HepG2 (cell line): Measurements from ENCODE around the gene GSTA5. TPM values are rescaled to one million over a fixed set of nuclear protein-coding genes. Genes with fewer than 3 reads are reported as not detected.

Source experiments
- ATAC-seq: fragments of 200-7000 bp; cut with Tn5 transposase; 3 replicates; pipeline ENCODE4 v1.9.1; 2020; ENCODE audit warnings: mild to moderate bottlenecking, moderate library complexity
- BruUV-seq: library from RNA; stranded (reverse); fragments of 400-500 nt; replicated peaks from 2 replicates; lab custom pipeline; 2021; lab: Mats Ljungman, UMichigan
- CTCF ChIA-PET: fragments of 300-600 bp; formaldehyde crosslinking; extraction: SDS; loops from one replicate; lab custom pipeline; 2021; ENCODE audit warnings: low total read pairs, inconsistent platforms, low intra/inter-chr PET ratio; lab: Yijun Ruan, JAX
- POLR2A ChIA-PET: fragments of 350-600 bp; sonication (Branson Sonifier 250); formaldehyde crosslinking; loops from one replicate; lab custom pipeline; 2020; ENCODE audit warnings: antibody characterized with exemption, inconsistent platforms; lab: Yijun Ruan, JAX
- DNase-seq: peaks from one replicate; pipeline ENCODE4 v3.0.0-alpha.2; 2015; ENCODE audit warnings: low spot score
- FAIRE-seq: peaks from 3 replicates; lab custom pipeline; 2011; peaks lifted over from hg19 to GRCh38; lab: Jason Lieb, UNC
- H2AFZ ChIP-seq: one replicate; pipeline ENCODE4 v1.6.1; 2011; ENCODE audit warnings: low read length, inconsistent platforms
- H3K27ac ChIP-seq: fragments of 300-600 bp; 3 replicates; pipeline ENCODE4 v1.8.0; 2011; ENCODE audit warnings: mixed run types, mild to moderate bottlenecking, mixed read lengths, low read length, inconsistent platforms; ENCODE audit not compliant: insufficient read depth; ENCODE audit errors: extremely low read length
- H3K27me3 ChIP-seq, 2 experiments: fragments of 200-600 bp in 1 of 2; 2 replicates in 1 of 2; 3 replicates in 1 of 2; pipeline versions ENCODE4 v1.6.0 to v1.8.0; 2011; ENCODE audit warnings: low read length in 2 of 2, mild to moderate bottlenecking in 2 of 2, moderate library complexity in 2 of 2, inconsistent platforms in 1 of 2; ENCODE audit not compliant: insufficient read depth in 2 of 2, control insufficient read depth in 1 of 2
- H3K36me3 ChIP-seq, 2 experiments: fragments of 200-600 bp in 1 of 2; replicated peaks in 1 of 2; 2 replicates in 1 of 2; 3 replicates in 1 of 2; pipeline versions ENCODE4 v1.5.1 to v1.8.0; 2011; ENCODE audit warnings: low read length in 2 of 2, inconsistent platforms in 1 of 2; ENCODE audit not compliant: insufficient read depth in 2 of 2, control insufficient read depth in 1 of 2
- H3K4me1 ChIP-seq: 2 replicates; pipeline ENCODE4 v1.5.1; 2012; ENCODE audit warnings: low read length, inconsistent platforms; ENCODE audit not compliant: insufficient read depth
- H3K4me2 ChIP-seq: 2 replicates; pipeline ENCODE4 v1.6.0; 2011; ENCODE audit warnings: low read depth, low read length, inconsistent platforms
- H3K4me3 ChIP-seq, 3 experiments: fragments of 200-600 bp in 1 of 3; sonication (generic), shearing (Covaris generic) in 1 of 3; replicated peaks in 1 of 3; 2 replicates each; pipeline ENCODE4 v1.5.1; 2011 to 2016; ENCODE audit warnings: low read length in 3 of 3, inconsistent platforms in 2 of 3, low read depth in 2 of 3, mild to moderate bottlenecking in 2 of 3, control low read depth in 1 of 3, mixed read lengths in 1 of 3; ENCODE audit not compliant: insufficient read depth in 1 of 3
- H3K79me2 ChIP-seq: one replicate; pipeline ENCODE4 v1.6.1; 2011; ENCODE audit warnings: low read length, inconsistent platforms; ENCODE audit not compliant: insufficient read depth
- H3K9ac ChIP-seq: 2 replicates; pipeline ENCODE4 v1.6.0; 2011; ENCODE audit warnings: mild to moderate bottlenecking, low read depth, low read length, inconsistent platforms; ENCODE audit not compliant: insufficient read depth
- H3K9me3 ChIP-seq: 2 replicates; pipeline ENCODE4 v1.5.1; 2012; ENCODE audit warnings: mild to moderate bottlenecking, low read length
- H4K20me1 ChIP-seq: 2 replicates; pipeline ENCODE4 v1.6.0; 2011; ENCODE audit warnings: inconsistent platforms, mild to moderate bottlenecking, low read length, moderate library complexity; ENCODE audit not compliant: insufficient read depth
- GATA4 ChIP-seq: sonication (generic); IDR thresholded peaks from 2 replicates; pipeline ENCODE4 v1.6.1; 2016; ENCODE audit warnings: antibody characterized with exemption, low read depth, borderline replicate concordance
- KMT2A ChIP-seq: sonication (generic); formaldehyde crosslinking; IDR thresholded peaks from 2 replicates; pipeline ENCODE4 v1.4.0; 2020; ENCODE audit warnings: missing genetic modification reagents
- MAFG ChIP-seq: sonication (generic); formaldehyde crosslinking; IDR thresholded peaks from 2 replicates; pipeline ENCODE4 v1.5.1; 2020; ENCODE audit warnings: mild to moderate bottlenecking, missing genetic modification reagents
- PITX1 ChIP-seq: sonication (generic); formaldehyde crosslinking; IDR thresholded peaks from 2 replicates; pipeline ENCODE4 v1.5.1; 2020; ENCODE audit warnings: mild to moderate bottlenecking, missing genetic modification reagents
- RFX5 ChIP-seq: IDR thresholded peaks from 2 replicates; pipeline ENCODE4 v1.6.1; 2011; ENCODE audit warnings: low read depth, low read length, improper control_type of control experiment
- SIN3A ChIP-seq: IDR thresholded peaks from 2 replicates; pipeline ENCODE4 v1.6.1; 2011; ENCODE audit warnings: low read depth, mild to moderate bottlenecking, control low read depth, low read length, borderline replicate concordance
- SIX1 ChIP-seq: sonication (generic); formaldehyde crosslinking; IDR thresholded peaks from 2 replicates; pipeline ENCODE4 v1.4.0; 2020; ENCODE audit warnings: missing genetic modification reagents, borderline replicate concordance
- SMAD9 ChIP-seq: sonication (generic); formaldehyde crosslinking; IDR thresholded peaks from 2 replicates; pipeline ENCODE4 v1.5.1; 2020; ENCODE audit warnings: mild to moderate bottlenecking, missing genetic modification reagents
- SMARCC2 ChIP-seq: fragments of 450-650 bp; IDR thresholded peaks from 2 replicates; pipeline ENCODE4 v1.6.1; 2017; ENCODE audit warnings: antibody characterized with exemption, mild to moderate bottlenecking
- STAT5B ChIP-seq: sonication (generic); formaldehyde crosslinking; IDR thresholded peaks from 2 replicates; pipeline ENCODE4 v1.4.0; 2020; ENCODE audit warnings: missing genetic modification reagents
- SUZ12 ChIP-seq: fragments of 150-350 bp; IDR thresholded peaks from 2 replicates; pipeline ENCODE4 v1.6.1; 2014; ENCODE audit warnings: low read depth, low read length
- ZNF251 ChIP-seq: sonication (generic); formaldehyde crosslinking; IDR thresholded peaks from 2 replicates; pipeline ENCODE4 v1.9.0; 2021; ENCODE audit warnings: mild to moderate bottlenecking, missing genetic modification reagents
- ZNF280D ChIP-seq: sonication (generic); formaldehyde crosslinking; IDR thresholded peaks from 2 replicates; pipeline ENCODE4 v1.5.1; 2020; ENCODE audit warnings: mild to moderate bottlenecking, missing genetic modification reagents
- ZNF281 ChIP-seq: sonication (generic); formaldehyde crosslinking; IDR thresholded peaks from 2 replicates; pipeline ENCODE4 v1.4.0; 2020; ENCODE audit warnings: missing genetic modification reagents, borderline replicate concordance
- ZNF572 ChIP-seq: sonication (generic); formaldehyde crosslinking; IDR thresholded peaks from 2 replicates; pipeline ENCODE4 v1.5.1; 2020; ENCODE audit warnings: mild to moderate bottlenecking, missing genetic modification reagents
- ZNF713 ChIP-seq: sonication (generic); formaldehyde crosslinking; IDR thresholded peaks from 2 replicates; pipeline ENCODE4 v1.4.0; 2020; ENCODE audit warnings: mild to moderate bottlenecking, missing genetic modification reagents
- ZNF83 ChIP-seq: sonication (generic); formaldehyde crosslinking; IDR thresholded peaks from 2 replicates; pipeline ENCODE4 v1.4.0; 2020; ENCODE audit warnings: missing genetic modification reagents, mild to moderate bottlenecking, borderline replicate concordance
- WGBS: methylation state at CpG from one replicate; pipeline ENCODE4 v1.1.6; 2017; ENCODE audit warnings: low lambda C conversion rate; 5-methylcytosine and 5-hydroxymethylcytosine counted together
- in situ Hi-C: cut with HindIII; loops from 2 replicates; pipeline ENCODE4 v1.10.0; 2017; ENCODE audit warnings: low pct_unique_long_range_greater_than_20kb; ENCODE audit not compliant: extremely low pct_ligation_motif_present
- intact Hi-C: fragments of 100-400 bp; cut with micrococcal nuclease; formaldehyde crosslinking; loops from one replicate; pipeline ENCODE4 v1.10.0; 2022; ENCODE audit not compliant: unreplicated experiment
- polyA plus RNA-seq, 8 experiments: library from polyadenylated mRNA; depleted of rRNA in 3 of 8; stranded (reverse) in 7 of 8; unstranded in 1 of 8; fragments of >200 nt; fragmentation: Illumina TruSeq in 4 of 8; extraction: Trizol in 4 of 8; gene quantifications; 2 replicates each; pipeline versions ENCODE4 v1.2.1 to v1.2.3, GENCODE V29; 2011 to 2016; ENCODE audit warnings: low read depth in 4 of 8, missing spikeins in 1 of 8, mixed read lengths in 1 of 8; ENCODE audit not compliant: insufficient read depth in 1 of 8
- total RNA-seq, 5 experiments: library from RNA; depleted of rRNA; stranded (reverse); fragments of >200 nt; fragmentation: Illumina TruSeq; extraction: Trizol; gene quantifications; 2 replicates each; pipeline ENCODE4 v1.2.3, GENCODE V29; 2016; ENCODE audit warnings: low read depth in 1 of 5
- TF ChIP-seq, protein P1 (sequence below): sonication (generic); formaldehyde crosslinking; IDR thresholded peaks from 2 replicates; pipeline ENCODE4 v1.8.0; 2022; ENCODE audit warnings: mild to moderate bottlenecking, missing genetic modification reagents, moderate library complexity
- TF ChIP-seq, protein P2 (sequence below): IDR thresholded peaks from 2 replicates; pipeline ENCODE4 v1.6.1; 2016; ENCODE audit warnings: low read depth, control low read depth

GSTA5 gene
- total and polyA plus RNA-seq, 2 of the 13 experiments (the other 11 are each of a cell fraction or from before 2014, with no cell fraction given), result not detected

- no TSS peak for BruUV-seq
- POLR2A ChIA-PET, result no interaction called here
- no peaks in the 10 kb centered on the region for H3K36me3 ChIP-seq
- FAIRE-seq (no peak), ATAC-seq (no peak), DNase-seq (no peak)
- in situ Hi-C loops (no loop called here), intact Hi-C loops (no loop called here)
- peaks cover 25% of the 10 kb centered on the region for H3K4me1 ChIP-seq
- H3K4me3 ChIP-seq, result no peak overlapping the region
- H4K20me1 ChIP-seq, result no peaks in the 10 kb centered on the region
- H3K27me3 ChIP-seq, result no peaks in the 10 kb centered on the region
- no peak overlapping the region for H3K9ac ChIP-seq
- no peak overlapping the region for H3K27ac ChIP-seq
- CTCF ChIA-PET, result no interaction called here
- 86% methylated on average over 5 of the region's 5 CpGs for WGBS
- H3K4me2 ChIP-seq, result no peak overlapping the region
- H3K79me2 ChIP-seq, result no peaks in the 10 kb centered on the region
- H3K9me3 ChIP-seq, result no peaks in the 10 kb centered on the region
- H2AFZ ChIP-seq, result no peak overlapping the region
- TF ChIP-seq PITX1 (CRISPR knock-in tag), result no peak
- no peak for TF ChIP-seq ZNF713 (CRISPR knock-in tag)
- TF ChIP-seq STAT5B (CRISPR knock-in tag), result no peak
- TF ChIP-seq ZNF280D (CRISPR knock-in tag), result no peak
- TF ChIP-seq KMT2A (CRISPR knock-in tag), result no peak
- TF ChIP-seq, protein P1, sequence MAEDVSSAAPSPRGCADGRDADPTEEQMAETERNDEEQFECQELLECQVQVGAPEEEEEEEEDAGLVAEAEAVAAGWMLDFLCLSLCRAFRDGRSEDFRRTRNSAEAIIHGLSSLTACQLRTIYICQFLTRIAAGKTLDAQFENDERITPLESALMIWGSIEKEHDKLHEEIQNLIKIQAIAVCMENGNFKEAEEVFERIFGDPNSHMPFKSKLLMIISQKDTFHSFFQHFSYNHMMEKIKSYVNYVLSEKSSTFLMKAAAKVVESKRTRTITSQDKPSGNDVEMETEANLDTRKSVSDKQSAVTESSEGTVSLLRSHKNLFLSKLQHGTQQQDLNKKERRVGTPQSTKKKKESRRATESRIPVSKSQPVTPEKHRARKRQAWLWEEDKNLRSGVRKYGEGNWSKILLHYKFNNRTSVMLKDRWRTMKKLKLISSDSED, result no peak
- no peak for TF ChIP-seq ZNF572 (CRISPR knock-in tag)
- TF ChIP-seq, protein P2, sequence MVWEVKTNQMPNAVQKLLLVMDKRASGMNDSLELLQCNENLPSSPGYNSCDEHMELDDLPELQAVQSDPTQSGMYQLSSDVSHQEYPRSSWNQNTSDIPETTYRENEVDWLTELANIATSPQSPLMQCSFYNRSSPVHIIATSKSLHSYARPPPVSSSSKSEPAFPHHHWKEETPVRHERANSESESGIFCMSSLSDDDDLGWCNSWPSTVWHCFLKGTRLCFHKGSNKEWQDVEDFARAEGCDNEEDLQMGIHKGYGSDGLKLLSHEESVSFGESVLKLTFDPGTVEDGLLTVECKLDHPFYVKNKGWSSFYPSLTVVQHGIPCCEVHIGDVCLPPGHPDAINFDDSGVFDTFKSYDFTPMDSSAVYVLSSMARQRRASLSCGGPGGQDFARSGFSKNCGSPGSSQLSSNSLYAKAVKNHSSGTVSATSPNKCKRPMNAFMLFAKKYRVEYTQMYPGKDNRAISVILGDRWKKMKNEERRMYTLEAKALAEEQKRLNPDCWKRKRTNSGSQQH (CRISPR knock-in tag), result no peak
- TF ChIP-seq SMAD9 (CRISPR knock-in tag), result no peak
- no peak for TF ChIP-seq SIX1 (CRISPR knock-in tag)
- no peak for TF ChIP-seq GATA4
- TF ChIP-seq ZNF281 (CRISPR knock-in tag), result no peak
- TF ChIP-seq ZNF83 (CRISPR knock-in tag), result no peak
- TF ChIP-seq SIN3A, result no peak
- no peak for TF ChIP-seq ZNF251 (CRISPR knock-in tag)
- no peak for TF ChIP-seq SUZ12
- no peak for TF ChIP-seq SMARCC2
- TF ChIP-seq MAFG (CRISPR knock-in tag), result no peak
- TF ChIP-seq RFX5, result no peak
These were observed 32.0 kb downstream of the GSTA5 start for GRCh38 chr6:52808660-52809059.
